ENCODE results near the gene CCL3.
"Not testable (repeated sequence)": the region's sequence is repeated elsewhere in the genome, so short reads cannot be mapped to it uniquely, and the experiment has no call there.

Gene CCL3

DNA sequence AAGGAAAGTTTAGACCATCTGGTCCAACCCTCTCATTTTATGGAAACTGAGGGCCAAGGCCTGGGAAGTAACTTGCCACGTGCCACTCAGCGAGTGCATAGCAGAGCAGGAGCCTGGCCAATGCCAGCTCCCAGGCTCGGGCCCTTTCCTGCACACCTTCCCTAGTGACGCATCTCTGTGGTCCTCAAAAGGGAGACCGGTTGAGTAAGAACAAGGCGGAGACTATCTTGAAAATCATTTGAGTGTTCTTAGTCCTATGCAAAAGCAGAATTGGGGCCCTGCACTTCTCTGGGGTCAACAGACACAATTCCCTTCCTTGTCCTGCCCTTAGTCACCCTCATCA lies 16.5 kb upstream of the CCL3 start:
- ChIA-PET CTCF (interaction anchor here (1.3 to 1.9 kb wide), 2 partner anchors 8 to 10 kb away, joined by 4 to 7 read pairs; no protein-coding TSS in a partner anchor), POLR2A (no interaction called here)
- TF ChIP-seq, protein P1, sequence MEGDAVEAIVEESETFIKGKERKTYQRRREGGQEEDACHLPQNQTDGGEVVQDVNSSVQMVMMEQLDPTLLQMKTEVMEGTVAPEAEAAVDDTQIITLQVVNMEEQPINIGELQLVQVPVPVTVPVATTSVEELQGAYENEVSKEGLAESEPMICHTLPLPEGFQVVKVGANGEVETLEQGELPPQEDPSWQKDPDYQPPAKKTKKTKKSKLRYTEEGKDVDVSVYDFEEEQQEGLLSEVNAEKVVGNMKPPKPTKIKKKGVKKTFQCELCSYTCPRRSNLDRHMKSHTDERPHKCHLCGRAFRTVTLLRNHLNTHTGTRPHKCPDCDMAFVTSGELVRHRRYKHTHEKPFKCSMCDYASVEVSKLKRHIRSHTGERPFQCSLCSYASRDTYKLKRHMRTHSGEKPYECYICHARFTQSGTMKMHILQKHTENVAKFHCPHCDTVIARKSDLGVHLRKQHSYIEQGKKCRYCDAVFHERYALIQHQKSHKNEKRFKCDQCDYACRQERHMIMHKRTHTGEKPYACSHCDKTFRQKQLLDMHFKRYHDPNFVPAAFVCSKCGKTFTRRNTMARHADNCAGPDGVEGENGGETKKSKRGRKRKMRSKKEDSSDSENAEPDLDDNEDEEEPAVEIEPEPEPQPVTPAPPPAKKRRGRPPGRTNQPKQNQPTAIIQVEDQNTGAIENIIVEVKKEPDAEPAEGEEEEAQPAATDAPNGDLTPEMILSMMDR (IDR thresholded peaks at IDR 0.05; ENCODE audit: control extremely low read depth, extremely low read depth, low read depth, missing control alignments): no peak
- no peak for DNase-seq (ENCODE audit: extremely low spot score)

DNA sequence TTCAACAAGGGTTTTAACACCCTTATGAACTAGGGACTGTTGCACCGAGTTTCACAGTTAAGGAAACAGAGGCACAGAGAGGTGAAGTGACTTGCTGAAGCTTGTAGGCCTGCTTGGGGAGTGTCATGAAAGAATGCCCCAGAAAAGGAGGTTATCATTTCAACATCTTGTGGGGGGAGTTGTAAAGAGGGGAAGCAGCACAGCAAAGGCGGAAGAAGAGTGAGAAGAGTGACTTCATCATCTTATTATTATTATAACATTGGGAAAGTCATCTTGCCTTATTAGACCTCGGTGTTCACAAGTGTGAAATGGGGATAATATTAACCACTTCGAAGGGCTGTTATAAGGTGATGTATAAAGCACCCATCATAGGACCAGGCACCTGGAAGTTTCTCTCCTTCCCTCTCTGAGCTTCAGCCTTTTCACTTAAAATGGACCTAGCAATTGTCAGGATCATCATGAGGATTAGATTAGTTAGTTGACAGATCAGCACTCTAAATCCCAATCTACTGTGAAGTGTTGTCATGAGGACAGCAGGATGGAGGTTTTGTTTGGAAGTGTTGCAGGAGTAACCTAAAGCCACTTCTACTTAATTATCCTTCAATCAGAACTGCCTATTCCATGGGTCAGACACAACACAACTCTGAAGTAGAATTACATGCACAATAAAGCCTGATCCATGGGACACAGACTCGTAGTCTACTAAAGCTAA lies 16.0 kb upstream of the CCL3 start:
- DNase-seq (ENCODE audit: extremely low spot score): no peak
- CTCF ChIA-PET: interaction anchor here (1.3 to 1.9 kb wide), 2 partner anchors 8 to 11 kb away, joined by 4 to 7 read pairs; no protein-coding TSS in a partner anchor
- POLR2A ChIA-PET: no interaction called here
- TF ChIP-seq, protein P1 (IDR thresholded peaks at IDR 0.05; ENCODE audit: control extremely low read depth, extremely low read depth, low read depth, missing control alignments): no peak

DNA sequence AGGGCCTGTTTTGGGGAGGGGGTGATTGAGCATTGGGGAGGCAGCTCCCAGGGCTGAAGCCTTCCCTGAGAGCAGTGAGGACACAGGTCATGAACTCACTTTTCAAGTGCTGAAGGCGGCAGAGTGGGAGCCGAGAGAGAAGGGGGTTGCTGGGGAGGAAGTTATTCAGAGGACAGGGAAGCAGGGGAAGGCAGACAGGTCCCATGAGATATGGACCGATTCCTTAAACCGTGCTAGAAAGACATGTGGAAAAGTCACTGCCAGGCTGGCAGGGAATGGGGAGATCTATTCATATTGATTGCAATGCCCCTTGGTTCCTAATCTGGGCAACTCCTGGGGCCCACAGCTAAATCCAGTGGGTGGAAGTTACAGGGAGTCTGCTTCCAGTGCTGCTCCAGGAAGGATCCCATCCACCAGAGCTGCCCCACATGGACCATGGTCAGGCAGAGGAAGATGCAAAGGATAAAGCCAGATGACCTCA lies 14.8 kb upstream of the CCL3 start:
- POLR2A ChIA-PET: interaction anchor here (1.1 kb wide), 1 partner anchor 14 kb away, joined by 4 read pairs; no protein-coding TSS in a partner anchor
- TF ChIP-seq, protein P1 (IDR thresholded peaks at IDR 0.05; ENCODE audit: control extremely low read depth, extremely low read depth, low read depth, missing control alignments): no peak
- CTCF ChIA-PET: interaction anchor here (0.9 kb wide), 1 partner anchor 14 kb away, joined by 3 read pairs; no protein-coding TSS in a partner anchor
- DNase-seq (ENCODE audit: extremely low spot score): no peak

DNA sequence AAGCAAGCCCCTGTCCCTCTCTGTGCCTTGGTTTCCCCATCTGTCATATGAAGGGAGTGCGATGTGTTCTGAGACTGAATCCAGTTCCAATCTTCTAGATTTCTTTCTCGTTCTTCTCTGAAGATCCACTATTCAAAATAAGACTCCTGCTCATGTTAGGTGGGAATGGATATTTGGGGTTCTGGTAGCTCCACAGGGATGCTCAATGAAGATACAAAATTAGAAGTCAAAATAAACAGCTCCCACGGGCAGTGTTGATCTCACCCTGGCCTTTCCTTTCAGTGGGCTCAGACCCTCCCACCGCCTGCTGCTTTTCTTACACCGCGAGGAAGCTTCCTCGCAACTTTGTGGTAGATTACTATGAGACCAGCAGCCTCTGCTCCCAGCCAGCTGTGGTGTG lies 14.3 kb upstream of the CCL3 start:
- POLR2A ChIA-PET: interaction anchor here (1.1 kb wide), 1 partner anchor 14 kb away, joined by 4 read pairs; no protein-coding TSS in a partner anchor

DNA sequence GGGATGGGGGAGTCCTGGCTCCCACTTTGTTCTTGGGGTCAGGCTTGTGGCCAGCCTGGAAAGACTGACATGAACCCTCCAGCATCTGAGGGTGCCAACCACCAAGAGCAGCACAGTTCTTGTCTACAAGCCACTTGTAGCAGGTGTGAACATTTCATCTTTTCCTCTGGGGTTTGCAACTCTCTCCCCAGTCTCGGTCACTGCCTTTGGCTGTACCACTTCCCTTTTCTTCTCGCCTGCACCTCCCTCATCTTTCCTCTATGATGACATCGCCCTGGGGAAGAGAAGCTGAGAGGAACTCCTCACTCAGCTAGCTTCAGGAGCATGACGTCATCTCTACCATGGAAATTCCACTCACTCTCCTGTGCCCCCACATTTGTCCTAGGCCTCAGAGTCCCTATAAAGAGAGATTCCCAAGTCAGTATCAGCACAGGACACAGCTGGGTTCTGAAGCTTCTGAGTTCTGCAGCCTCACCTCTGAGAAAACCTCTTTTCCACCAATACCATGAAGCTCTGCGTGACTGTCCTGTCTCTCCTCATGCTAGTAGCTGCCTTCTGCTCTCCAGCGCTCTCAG lies 13.5 kb upstream of the CCL3 start, which contains the start of gene CCL4:
Gene CCL4, plus strand, starts transcription at position 427 of the 575 bp plus-strand sequence. Its CDS starts 79 bp downstream, at position 506.
- ChIA-PET CTCF (interaction anchor here (1.2 to 1.4 kb wide), 4 partner anchors 15 to 46 kb away, joined by 3 to 9 read pairs (median 4); no protein-coding TSS in a partner anchor), POLR2A (interaction anchor here (1.1 kb wide), 1 partner anchor 13 kb away, joined by 4 read pairs; no protein-coding TSS in a partner anchor)
- not testable (repeated sequence) for DNase-seq (ENCODE audit: extremely low spot score)

More for the DNA sequence above, 14.3 kb upstream of the CCL3 start:
- not testable (repeated sequence) for DNase-seq (ENCODE audit: extremely low spot score)
- CTCF ChIA-PET: interaction anchor here (0.9 kb wide), 1 partner anchor 14 kb away, joined by 3 read pairs; no protein-coding TSS in a partner anchor

DNA sequence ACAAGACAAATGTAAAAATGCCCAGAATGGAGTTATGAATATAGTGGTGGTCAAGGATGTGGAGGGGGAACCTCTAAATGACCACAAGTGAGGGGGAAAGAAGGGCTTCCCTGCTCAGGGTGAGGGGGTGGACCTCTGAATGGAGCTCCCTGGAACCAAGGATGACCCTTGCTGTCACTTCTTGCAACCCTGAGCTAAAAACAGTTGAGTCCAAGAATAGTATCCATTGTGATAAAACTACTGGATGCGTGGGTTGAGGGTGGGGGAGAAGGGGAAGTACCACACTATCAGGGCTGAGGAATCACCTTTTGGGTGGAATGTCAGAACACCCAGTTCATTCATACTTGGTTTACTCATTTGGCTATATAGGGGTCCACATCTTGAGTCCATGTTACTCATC lies 9.1 kb upstream of the CCL3 start:
- ChIA-PET CTCF (interaction anchor here (0.9 to 3.7 kb wide), 4 partner anchors 11 to 50 kb away, joined by 3 to 19 read pairs (median 4); no protein-coding TSS in a partner anchor), POLR2A (interaction anchor here (2.0 kb wide), 1 partner anchor 9 kb away, joined by 12 read pairs; the partner anchor contains the start of gene CCL3)
- DNase-seq (ENCODE audit: extremely low spot score): not testable (repeated sequence)

DNA sequence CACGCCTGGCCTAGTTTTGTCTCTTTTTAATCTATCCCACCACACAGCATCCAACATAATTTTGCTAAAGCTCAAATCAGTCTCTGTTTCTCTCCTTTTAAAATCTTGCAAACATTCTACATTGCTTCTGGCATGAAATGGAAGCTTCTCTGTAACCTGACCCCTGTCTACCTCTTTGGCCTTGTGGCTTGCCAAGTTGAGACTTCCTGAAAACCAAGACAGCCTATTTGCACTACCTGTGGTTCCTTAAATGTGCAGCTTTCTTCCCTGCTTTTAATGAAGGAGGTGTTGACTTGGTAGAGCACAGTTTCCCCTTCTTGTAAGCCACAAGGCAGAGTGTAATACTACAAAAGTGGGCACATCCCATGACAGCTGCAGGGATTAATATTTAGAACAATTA lies 6.0 kb upstream of the CCL3 start:
- TF ChIP-seq, protein P1 (IDR thresholded peaks at IDR 0.05; ENCODE audit: control extremely low read depth, extremely low read depth, low read depth, missing control alignments): no peak
- ChIA-PET POLR2A (no interaction called here), CTCF (interaction anchor here (1.0 kb wide), 2 partner anchors 23 to 53 kb away, joined by 4 to 7 read pairs; no protein-coding TSS in a partner anchor)
- DNase-seq (ENCODE audit: extremely low spot score): no peak

DNA sequence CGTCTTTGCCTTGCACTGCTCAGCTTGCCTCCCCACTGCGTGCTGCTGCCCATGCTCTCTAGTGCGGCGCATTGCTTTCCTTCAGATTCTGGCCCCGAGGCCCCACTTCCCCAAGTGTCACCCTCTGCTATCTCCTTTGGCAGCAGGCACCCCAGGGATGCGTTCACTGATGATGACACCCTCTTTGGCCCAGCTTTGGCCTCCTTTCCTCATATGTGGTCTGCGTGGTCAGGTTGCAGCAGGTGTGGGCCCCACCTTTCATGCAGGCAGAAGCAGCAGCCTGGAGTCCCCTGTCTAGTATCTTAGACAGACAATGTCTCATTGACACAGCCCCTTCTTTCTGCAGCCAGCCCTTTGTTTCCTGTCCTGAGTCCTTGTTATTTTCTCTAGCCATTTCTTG lies 4.8 kb upstream of the CCL3 start:
- DNase-seq (ENCODE audit: extremely low spot score): no peak
- TF ChIP-seq, protein P1 (IDR thresholded peaks at IDR 0.05; ENCODE audit: control extremely low read depth, extremely low read depth, low read depth, missing control alignments): no peak
- CTCF ChIA-PET: no interaction called here
- POLR2A ChIA-PET: no interaction called here

Measured in GM10248 (cell line).